ENCODE results near the gene DNAH11.

The DNAH11 gene

DNA sequence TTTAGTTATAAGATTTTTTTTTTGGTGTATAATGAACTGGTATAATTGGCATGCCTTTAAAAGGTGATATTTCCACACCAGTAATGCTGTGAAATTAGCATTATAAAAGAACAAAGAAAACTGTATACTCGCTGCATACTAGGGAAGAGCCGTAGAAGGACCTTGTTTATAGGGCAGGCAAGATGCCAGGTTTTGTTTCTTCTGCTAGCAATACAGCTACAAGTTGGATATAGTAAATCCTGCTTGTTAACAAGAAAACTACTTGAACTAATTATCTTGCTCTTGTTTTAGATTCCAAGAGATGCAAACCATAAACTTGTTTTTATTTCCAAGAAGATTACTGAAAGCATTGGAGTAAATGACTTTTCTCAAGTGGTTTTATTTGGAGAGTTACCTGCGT lies 1.9 kb downstream of the DNAH11 start:
- Histone ChIP-seq H3K4ac (ENCODE audit: low read depth, low read length) (no peak overlapping the region), H4K8ac (ENCODE audit: low read depth, low read length) (no peak overlapping the region)
- WGBS (ENCODE audit: extremely low coverage, insufficient coverage, insufficient read length), result no CpG with 5 or more reads among the region's 3 CpGs

GRCh38 chr7:21547501-21547900 lies 4.7 kb downstream of the DNAH11 start:
- Histone ChIP-seq H2BK120ac (ENCODE audit: insufficient read depth, low read length, poor library complexity) (no peak overlapping the region), H2AFZ (ENCODE audit: insufficient read depth, low read length, poor library complexity) (no peak overlapping the region), H3K9me3 (ENCODE audit: insufficient read depth, low read depth, low read length) (no peaks in the 10 kb centered on the region), H3K4me1 (ENCODE audit: control insufficient read depth in 1 of 2, insufficient read depth in 2 of 2, low read length in 2 of 2) (peaks cover 3 to 9% of the 10 kb centered on the region in 2 experiments), H3K23ac (ENCODE audit: low read length) (no peak overlapping the region), H3K4me2 (ENCODE audit: low read length) (no peak overlapping the region), H4K91ac (ENCODE audit: low read depth, low read length) (no peak overlapping the region), H3K18ac (ENCODE audit: low read length) (no peak overlapping the region), H4K8ac (ENCODE audit: low read depth, low read length) (no peak overlapping the region), H3K4ac (ENCODE audit: low read depth, low read length) (no peak overlapping the region), H3K4me3 (ENCODE audit: low read depth, low read length) (no peak overlapping the region), H2BK5ac (ENCODE audit: low read depth, low read length, poor library complexity) (no peak overlapping the region), H2BK12ac (ENCODE audit: low read length) (no peak overlapping the region), H3K79me2 (ENCODE audit: control insufficient read depth, insufficient read depth, low read length, poor library complexity) (no peaks in the 10 kb centered on the region), H3K79me1 (ENCODE audit: low read length) (peaks cover 1% of the 10 kb centered on the region), H3K27me3 (ENCODE audit: insufficient read depth, low read length) (no peaks in the 10 kb centered on the region), H3K27ac (ENCODE audit: low read depth, low read length) (no peak overlapping the region), H3K36me3 (ENCODE audit: control insufficient read depth in 1 of 2, insufficient read depth in 2 of 2, low read length in 2 of 2) (no peaks in the 10 kb centered on the region), H2AK5ac (ENCODE audit: low read length) (no peak overlapping the region), H4K12ac (ENCODE audit: low read depth, low read length) (no peak overlapping the region), H3K9ac (ENCODE audit: low read length) (no peak overlapping the region), H3K14ac (ENCODE audit: low read length) (no peak overlapping the region)
- no CpG with 5 or more reads among the region's 3 CpGs for WGBS (ENCODE audit: extremely low coverage, insufficient coverage, insufficient read length)
- DNase-seq, result no peak

More for the DNA sequence above, 1.9 kb downstream of the DNAH11 start:
- no peak overlapping the region for H3K9ac ChIP-seq (ENCODE audit: low read length)
- H3K4me3 ChIP-seq (ENCODE audit: low read depth, low read length), result no peak overlapping the region
- H3K79me1 ChIP-seq (ENCODE audit: low read length), result peaks cover 1% of the 10 kb centered on the region
- no peak overlapping the region for H2BK120ac ChIP-seq (ENCODE audit: insufficient read depth, low read length, poor library complexity)
- H3K4me2 ChIP-seq (ENCODE audit: low read length), result no peak overlapping the region
- H3K14ac ChIP-seq (ENCODE audit: low read length), result no peak overlapping the region
- DNase-seq, result no peak
- no peak overlapping the region for H2AFZ ChIP-seq (ENCODE audit: insufficient read depth, low read length, poor library complexity)
- H2BK12ac ChIP-seq (ENCODE audit: low read length), result no peak overlapping the region
- no peak overlapping the region for H3K23ac ChIP-seq (ENCODE audit: low read length)
- no peaks in the 10 kb centered on the region for H3K27me3 ChIP-seq (ENCODE audit: insufficient read depth, low read length)
- H3K9me3 ChIP-seq (ENCODE audit: insufficient read depth, low read depth, low read length), result no peaks in the 10 kb centered on the region
- H2AK5ac ChIP-seq (ENCODE audit: low read length), result no peak overlapping the region
- H4K12ac ChIP-seq (ENCODE audit: low read depth, low read length), result no peak overlapping the region
- no peak overlapping the region for H2BK5ac ChIP-seq (ENCODE audit: low read depth, low read length, poor library complexity)
- peaks cover 3 to 5% of the 10 kb centered on the region in 2 experiments for H3K4me1 ChIP-seq (ENCODE audit: control insufficient read depth in 1 of 2, insufficient read depth in 2 of 2, low read length in 2 of 2)
- H4K91ac ChIP-seq (ENCODE audit: low read depth, low read length), result no peak overlapping the region
- no peak overlapping the region for H3K27ac ChIP-seq (ENCODE audit: low read depth, low read length)
- H3K79me2 ChIP-seq (ENCODE audit: control insufficient read depth, insufficient read depth, low read length, poor library complexity), result no peaks in the 10 kb centered on the region
- no peaks in the 10 kb centered on the region for H3K36me3 ChIP-seq (ENCODE audit: control insufficient read depth in 1 of 2, insufficient read depth in 2 of 2, low read length in 2 of 2)
- no peak overlapping the region for H3K18ac ChIP-seq (ENCODE audit: low read length)

GRCh38 chr7:21548491-21548890 lies 5.7 kb downstream of the DNAH11 start:
- DNase-seq, result peak in 1 of 2 donors; percentile 6
- Histone ChIP-seq H3K18ac (ENCODE audit: low read length) (no peak overlapping the region), H2BK120ac (ENCODE audit: insufficient read depth, low read length, poor library complexity) (no peak overlapping the region), H3K36me3 (ENCODE audit: control insufficient read depth in 1 of 2, insufficient read depth in 2 of 2, low read length in 2 of 2) (no peaks in the 10 kb centered on the region), H3K9me3 (ENCODE audit: insufficient read depth, low read depth, low read length) (no peaks in the 10 kb centered on the region), H2AK5ac (ENCODE audit: low read length) (no peak overlapping the region), H3K14ac (ENCODE audit: low read length) (no peak overlapping the region), H3K79me1 (ENCODE audit: low read length) (peaks cover 1% of the 10 kb centered on the region), H2BK12ac (ENCODE audit: low read length) (no peak overlapping the region), H3K79me2 (ENCODE audit: control insufficient read depth, insufficient read depth, low read length, poor library complexity) (no peaks in the 10 kb centered on the region), H3K4ac (ENCODE audit: low read depth, low read length) (no peak overlapping the region), H3K23ac (ENCODE audit: low read length) (no peak overlapping the region), H4K91ac (ENCODE audit: low read depth, low read length) (no peak overlapping the region), H4K12ac (ENCODE audit: low read depth, low read length) (no peak overlapping the region), H3K4me1 (ENCODE audit: control insufficient read depth in 1 of 2, insufficient read depth in 2 of 2, low read length in 2 of 2) (peaks cover 3 to 6% of the 10 kb centered on the region in 2 experiments), H2BK5ac (ENCODE audit: low read depth, low read length, poor library complexity) (no peak overlapping the region), H3K4me3 (ENCODE audit: low read depth, low read length) (no peak overlapping the region), H4K8ac (ENCODE audit: low read depth, low read length) (no peak overlapping the region), H2AFZ (ENCODE audit: insufficient read depth, low read length, poor library complexity) (no peak overlapping the region), H3K4me2 (ENCODE audit: low read length) (no peak overlapping the region), H3K9ac (ENCODE audit: low read length) (no peak overlapping the region), H3K27me3 (ENCODE audit: insufficient read depth, low read length) (no peaks in the 10 kb centered on the region), H3K27ac (ENCODE audit: low read depth, low read length) (no peak overlapping the region)
- no CpG with 5 or more reads among the region's 3 CpGs for WGBS (ENCODE audit: extremely low coverage, insufficient coverage, insufficient read length)

DNA sequence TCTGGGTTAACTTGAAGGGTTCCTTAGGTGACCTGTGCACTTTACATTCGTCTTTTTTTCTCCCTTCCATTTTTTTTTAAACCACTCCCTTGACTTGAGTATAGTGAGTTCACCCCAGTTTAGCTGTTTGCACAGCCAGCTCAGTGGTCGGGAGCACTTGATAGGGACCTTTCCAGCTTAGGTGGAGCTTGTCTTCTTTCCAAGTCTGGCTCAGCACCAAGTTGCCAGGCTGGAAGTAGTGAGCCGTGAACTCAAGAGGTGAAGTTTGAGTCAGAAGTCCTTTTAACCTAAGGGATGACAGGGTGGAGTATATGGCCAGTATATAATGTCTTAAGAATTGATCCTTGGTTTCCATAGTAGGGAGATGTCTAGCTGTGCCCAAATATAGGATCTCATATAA lies 7.2 kb downstream of the DNAH11 start:
- no peak overlapping the region for H3K14ac ChIP-seq (ENCODE audit: low read length)
- WGBS (ENCODE audit: extremely low coverage, insufficient coverage, insufficient read length), result no CpG with 5 or more reads among the region's 3 CpGs
- no peaks in the 10 kb centered on the region for H3K36me3 ChIP-seq (ENCODE audit: control insufficient read depth in 1 of 2, insufficient read depth in 2 of 2, low read length in 2 of 2)
- H2BK120ac ChIP-seq (ENCODE audit: insufficient read depth, low read length, poor library complexity), result no peak overlapping the region
- no peak overlapping the region for H2BK5ac ChIP-seq (ENCODE audit: low read depth, low read length, poor library complexity)
- DNase-seq, result no peak
- H3K4ac ChIP-seq (ENCODE audit: low read depth, low read length), result no peak overlapping the region
- no peak overlapping the region for H3K18ac ChIP-seq (ENCODE audit: low read length)
- no peak overlapping the region for H2BK12ac ChIP-seq (ENCODE audit: low read length)
- no peak overlapping the region for H4K91ac ChIP-seq (ENCODE audit: low read depth, low read length)
- H3K79me2 ChIP-seq (ENCODE audit: control insufficient read depth, insufficient read depth, low read length, poor library complexity), result no peaks in the 10 kb centered on the region
- H2AFZ ChIP-seq (ENCODE audit: insufficient read depth, low read length, poor library complexity), result no peak overlapping the region
- H3K4me3 ChIP-seq (ENCODE audit: low read depth, low read length), result no peak overlapping the region
- H2AK5ac ChIP-seq (ENCODE audit: low read length), result no peak overlapping the region
- H3K9me3 ChIP-seq (ENCODE audit: insufficient read depth, low read depth, low read length), result no peaks in the 10 kb centered on the region
- H3K23ac ChIP-seq (ENCODE audit: low read length), result no peak overlapping the region
- H3K27me3 ChIP-seq (ENCODE audit: insufficient read depth, low read length), result no peaks in the 10 kb centered on the region
- no peak overlapping the region for H3K9ac ChIP-seq (ENCODE audit: low read length)
- no peak overlapping the region for H3K4me2 ChIP-seq (ENCODE audit: low read length)
- no peak overlapping the region for H4K12ac ChIP-seq (ENCODE audit: low read depth, low read length)
- no peak overlapping the region for H3K27ac ChIP-seq (ENCODE audit: low read depth, low read length)
- H4K8ac ChIP-seq (ENCODE audit: low read depth, low read length), result no peak overlapping the region
- peaks cover 1% of the 10 kb centered on the region for H3K79me1 ChIP-seq (ENCODE audit: low read length)
- H3K4me1 ChIP-seq (ENCODE audit: control insufficient read depth in 1 of 2, insufficient read depth in 2 of 2, low read length in 2 of 2), result peaks cover 0 to 3% of the 10 kb centered on the region in 2 experiments

Data from trophoblast cell (in vitro differentiated cells and primary cell).